ENCODE measurements around the gene DYNC1LI2. TPM values are rescaled to one million over a fixed set of nuclear protein-coding genes. Genes with fewer than 3 reads are reported as not detected.
"Not testable (repeated sequence)": the region's sequence is repeated elsewhere in the genome, so short reads cannot be mapped to it uniquely, and the experiment has no call there.

The DYNC1LI2 gene
- total RNA-seq, 4 donors from 2014 or later, result 167 to 337 (median 206) TPM

DNA sequence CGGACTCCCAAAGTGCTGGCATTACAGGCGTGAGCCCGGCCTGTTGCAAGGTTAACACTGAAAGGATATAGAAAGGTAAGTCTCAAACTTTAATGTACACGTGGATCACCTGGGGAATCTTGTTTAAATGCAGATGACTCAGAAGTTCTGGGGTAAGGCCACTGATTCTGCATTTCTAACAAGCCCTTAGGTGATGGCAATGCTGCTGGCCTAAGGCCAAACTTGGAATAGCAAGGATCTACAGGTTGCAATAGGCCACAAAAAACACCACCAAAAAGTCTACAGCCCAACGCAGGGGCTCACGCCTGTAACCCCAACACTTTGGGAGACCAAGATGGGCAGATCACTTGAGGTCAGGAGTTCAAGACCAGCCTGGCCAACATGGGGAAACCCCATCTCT is 59.1 kb downstream of the DYNC1LI2 start:
- TF ChIP-seq, protein P1, sequence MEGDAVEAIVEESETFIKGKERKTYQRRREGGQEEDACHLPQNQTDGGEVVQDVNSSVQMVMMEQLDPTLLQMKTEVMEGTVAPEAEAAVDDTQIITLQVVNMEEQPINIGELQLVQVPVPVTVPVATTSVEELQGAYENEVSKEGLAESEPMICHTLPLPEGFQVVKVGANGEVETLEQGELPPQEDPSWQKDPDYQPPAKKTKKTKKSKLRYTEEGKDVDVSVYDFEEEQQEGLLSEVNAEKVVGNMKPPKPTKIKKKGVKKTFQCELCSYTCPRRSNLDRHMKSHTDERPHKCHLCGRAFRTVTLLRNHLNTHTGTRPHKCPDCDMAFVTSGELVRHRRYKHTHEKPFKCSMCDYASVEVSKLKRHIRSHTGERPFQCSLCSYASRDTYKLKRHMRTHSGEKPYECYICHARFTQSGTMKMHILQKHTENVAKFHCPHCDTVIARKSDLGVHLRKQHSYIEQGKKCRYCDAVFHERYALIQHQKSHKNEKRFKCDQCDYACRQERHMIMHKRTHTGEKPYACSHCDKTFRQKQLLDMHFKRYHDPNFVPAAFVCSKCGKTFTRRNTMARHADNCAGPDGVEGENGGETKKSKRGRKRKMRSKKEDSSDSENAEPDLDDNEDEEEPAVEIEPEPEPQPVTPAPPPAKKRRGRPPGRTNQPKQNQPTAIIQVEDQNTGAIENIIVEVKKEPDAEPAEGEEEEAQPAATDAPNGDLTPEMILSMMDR (IDR thresholded peaks at IDR 0.05), result no peak
- no peak for TF ChIP-seq POLR2A (IDR thresholded peaks at IDR 0.05)
- DNase-seq, result peak in 1 of 3 donors; percentile 24
- H3K27me3 ChIP-seq, result no peaks in the 10 kb centered on the region
- no peak overlapping the region for H3K4me3 ChIP-seq
- H3K4me1 ChIP-seq, result peaks cover 0 to 16% (median 6%) of the 10 kb centered on the region in 4 donors
- no peaks in the 10 kb centered on the region for H3K36me3 ChIP-seq
- no peak overlapping the region for H3K27ac ChIP-seq
- no peaks in the 10 kb centered on the region for H3K9me3 ChIP-seq

DNA sequence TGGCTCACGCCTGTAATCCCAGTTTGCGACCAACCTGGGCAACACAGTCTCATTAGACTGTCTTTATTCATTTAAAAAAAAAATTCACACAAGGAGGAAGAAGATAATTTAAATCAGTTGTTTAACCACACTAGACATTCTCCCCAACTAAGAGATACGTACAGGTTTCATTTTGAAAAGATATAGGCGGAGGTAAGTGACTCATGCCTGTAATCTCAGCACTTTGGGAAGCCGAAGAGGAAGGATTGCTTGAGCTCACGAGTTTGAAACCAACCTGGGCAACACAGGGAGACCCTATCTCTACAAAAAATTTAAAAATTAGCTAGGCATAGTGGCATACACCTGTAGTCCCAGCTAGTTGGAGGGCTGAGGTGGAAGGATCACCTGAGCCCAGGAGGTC is 60.2 kb downstream of the DYNC1LI2 start:
- DNase-seq, result peak in 1 of 3 donors; percentile 32
- H3K4me3 ChIP-seq, result no peak overlapping the region
- no peak overlapping the region for H3K27ac ChIP-seq
- H3K9me3 ChIP-seq, result no peaks in the 10 kb centered on the region
- peaks cover 0 to 16% (median 6%) of the 10 kb centered on the region in 4 donors for H3K4me1 ChIP-seq
- no peak for TF ChIP-seq POLR2A (IDR thresholded peaks at IDR 0.05)
- TF ChIP-seq, protein P1 (IDR thresholded peaks at IDR 0.05), result no peak
- H3K36me3 ChIP-seq, result no peaks in the 10 kb centered on the region
- H3K27me3 ChIP-seq, result no peaks in the 10 kb centered on the region

DNA sequence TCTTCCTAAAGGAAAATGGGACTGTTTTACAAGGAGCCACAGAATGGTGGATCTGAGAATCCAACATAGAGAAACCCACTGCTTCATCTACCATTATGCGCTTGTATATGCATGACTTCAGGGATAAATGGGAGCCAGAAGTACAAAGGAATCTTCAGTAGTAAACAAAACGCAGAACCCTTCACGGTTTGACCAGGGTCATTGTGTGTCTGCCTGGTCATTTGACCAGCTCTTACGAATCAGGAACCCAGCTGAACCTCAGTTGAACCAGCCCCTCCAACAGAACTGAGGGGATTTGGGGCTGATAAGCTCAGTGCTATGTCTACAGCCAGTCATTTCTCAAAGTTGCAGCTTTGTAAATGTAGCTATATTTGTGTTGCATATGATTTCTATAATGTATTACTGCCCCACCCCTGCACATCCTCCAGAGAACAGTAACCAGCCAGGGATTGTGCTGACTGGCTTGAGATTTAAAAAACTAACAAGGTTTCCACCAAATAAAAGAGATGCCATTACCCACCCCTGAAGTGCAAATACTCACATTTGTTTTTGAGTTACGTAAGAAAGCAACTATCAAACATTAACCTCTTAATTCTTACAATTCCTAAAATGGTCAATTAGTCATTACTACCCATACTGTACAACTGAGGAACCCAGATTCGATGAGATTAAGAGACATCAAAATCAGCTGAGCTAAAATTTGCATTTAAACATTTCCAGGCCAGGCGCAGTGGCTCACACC is 61.1 kb downstream of the DYNC1LI2 start:
- Histone ChIP-seq H3K36me3 (no peaks in the 10 kb centered on the region), H3K4me3 (no peak overlapping the region), H3K9me3 (no peaks in the 10 kb centered on the region), H3K27me3 (no peaks in the 10 kb centered on the region), H3K27ac (no peak overlapping the region), H3K4me1 (peaks cover 0 to 7% (median 2%) of the 10 kb centered on the region in 4 donors)
- TF ChIP-seq POLR2A (IDR thresholded peaks at IDR 0.05), result no peak
- TF ChIP-seq, protein P1 (IDR thresholded peaks at IDR 0.05), result no peak
- DNase-seq, result no peak

DNA sequence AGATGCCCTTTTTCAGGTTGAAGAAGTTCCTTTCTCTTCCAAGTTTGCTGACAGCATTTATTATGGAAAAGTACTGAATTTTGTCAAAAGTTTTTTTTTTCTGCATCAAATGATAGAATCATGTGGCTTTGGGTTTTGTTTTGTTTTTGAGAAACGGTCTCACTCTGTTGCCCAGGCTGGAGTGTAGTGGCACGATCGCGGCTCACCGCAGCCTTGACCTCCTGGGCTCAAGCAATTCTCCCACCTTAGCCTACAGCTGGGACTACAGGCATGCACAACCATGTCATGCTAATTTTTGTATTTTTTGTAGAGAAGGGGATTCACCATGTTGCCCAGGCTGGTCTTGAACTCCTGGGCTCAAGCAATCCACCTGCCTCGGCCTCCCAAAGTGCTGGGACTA is 62.1 kb downstream of the DYNC1LI2 start:
- TF ChIP-seq, protein P1 (IDR thresholded peaks at IDR 0.05), result no peak
- no peak for TF ChIP-seq POLR2A (IDR thresholded peaks at IDR 0.05)
- H3K9me3 ChIP-seq, result no peaks in the 10 kb centered on the region
- H3K27me3 ChIP-seq, result no peaks in the 10 kb centered on the region
- H3K4me3 ChIP-seq, result no peak overlapping the region
- H3K27ac ChIP-seq, result no peak overlapping the region
- DNase-seq, result peak in 1 of 3 donors; percentile 6
- H3K4me1 ChIP-seq, result peaks cover 0 to 4% (median 0%) of the 10 kb centered on the region in 4 donors
- H3K36me3 ChIP-seq, result no peaks in the 10 kb centered on the region

DNA sequence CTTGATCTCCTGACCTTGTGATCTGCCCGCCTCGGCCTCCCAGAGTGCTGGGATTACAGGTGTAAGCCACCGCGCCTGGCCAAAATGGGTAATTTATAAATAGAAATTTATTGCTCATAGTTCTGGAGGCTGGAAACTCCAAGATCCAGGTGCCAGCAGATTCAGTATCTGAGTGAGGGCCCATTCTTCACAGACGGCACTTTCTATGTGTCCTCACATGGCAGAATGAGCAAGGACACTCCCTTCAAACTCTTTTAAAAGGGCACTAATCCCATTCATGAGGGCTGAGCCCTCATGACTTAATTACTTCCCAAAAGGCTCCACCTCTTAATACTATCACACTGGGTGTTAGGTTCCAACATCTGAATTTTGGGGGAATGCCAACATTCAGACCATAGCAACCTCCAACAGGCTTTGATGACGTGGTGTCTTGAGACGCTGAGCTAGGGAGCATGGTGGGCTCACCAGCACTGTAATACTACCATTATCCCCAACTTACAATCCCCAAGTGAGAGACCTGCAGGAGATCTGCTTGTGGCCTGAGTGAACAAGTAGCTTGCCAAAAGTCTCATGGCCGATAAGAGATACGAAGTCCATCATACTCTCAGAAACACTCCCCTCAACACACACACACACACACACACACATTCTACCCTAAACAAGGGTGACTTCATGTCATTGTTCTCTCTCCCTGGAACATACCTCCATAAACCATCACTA is 63.3 kb downstream of the DYNC1LI2 start:
- H3K27me3 ChIP-seq, result no peaks in the 10 kb centered on the region
- no peaks in the 10 kb centered on the region for H3K9me3 ChIP-seq
- DNase-seq, result peak in 1 of 3 donors; percentile 31
- TF ChIP-seq, protein P1 (IDR thresholded peaks at IDR 0.05), result no peak
- no peak for TF ChIP-seq POLR2A (IDR thresholded peaks at IDR 0.05)
- H3K27ac ChIP-seq, result no peak overlapping the region
- H3K4me1 ChIP-seq, result peaks cover 0 to 4% (median 0%) of the 10 kb centered on the region in 4 donors
- H3K4me3 ChIP-seq, result no peak overlapping the region
- H3K36me3 ChIP-seq, result no peaks in the 10 kb centered on the region

DNA sequence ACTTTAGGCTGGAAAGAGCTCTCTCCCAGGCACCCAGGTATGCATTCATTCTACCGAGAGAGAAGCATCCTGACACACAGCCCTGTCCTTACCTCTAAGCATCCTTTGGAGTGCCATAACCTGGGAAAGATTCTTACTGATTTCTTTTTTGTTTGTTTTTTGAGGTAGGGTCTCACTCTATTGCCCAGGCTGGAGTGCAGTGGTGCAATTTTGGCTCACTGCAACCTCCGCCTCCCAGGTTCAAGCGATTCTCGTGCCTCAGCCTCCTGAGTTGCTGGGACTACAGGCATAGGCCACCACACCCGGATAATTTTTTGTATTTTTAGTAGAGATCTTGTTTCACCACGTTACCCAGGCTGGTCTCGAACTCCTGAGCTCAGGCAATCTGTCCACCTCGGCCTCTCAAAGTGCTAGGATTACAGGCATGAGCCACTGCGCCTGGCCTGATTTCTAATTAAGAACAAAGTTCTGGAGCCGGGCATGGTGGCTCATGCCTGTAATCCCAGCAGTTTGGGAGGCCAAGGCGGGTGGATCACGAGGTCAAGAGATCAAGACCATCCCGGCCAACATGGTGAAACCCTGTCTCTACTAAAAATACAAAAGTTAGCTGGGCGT is 65.8 kb downstream of the DYNC1LI2 start:
- H3K4me1 ChIP-seq, H3K27ac ChIP-seq, H3K9me3 ChIP-seq, H3K27me3 ChIP-seq, H3K36me3 ChIP-seq, H3K4me3 ChIP-seq: not testable (repeated sequence)
- peak in 1 of 3 donors; percentile 10 for DNase-seq
